T-cell (primary cell): Measurements from ENCODE around the gene MANBA. TPM values are rescaled to one million over a fixed set of nuclear protein-coding genes. Genes with fewer than 3 reads are reported as not detected.
A peak's percentile ranks its signal among the peaks of the same experiment; 100 is the strongest.

ENCODE experiments used
- ATAC-seq, 4 experiments: fragments of 200-7000 bp in 3 of 4; fragments of 150-1000 bp in 1 of 4; cut with Tn5 transposase; replicated peaks in 1 of 4; 1 replicate in 3 of 4; 2 replicates in 1 of 4; pipeline ENCODE4 v1.10.0; 2021; ENCODE audit warnings: moderate library complexity in 3 of 4, mild to moderate bottlenecking in 2 of 4, moderate number of reproducible peaks in 1 of 4
- CTCF ChIA-PET, 2 donors: fragments of 300-600 bp; sonication (Branson Sonifier 250); formaldehyde crosslinking; loops; one replicate each; lab custom pipeline; 2022; ENCODE audit warnings: antibody characterized with exemption in 2 of 2; lab: Charles Lee
- POLR2A ChIA-PET, 2 donors: fragments of 300-600 bp; sonication (Branson Sonifier 250); formaldehyde crosslinking; loops; one replicate each; lab custom pipeline; 2022; ENCODE audit warnings: antibody characterized with exemption in 2 of 2; lab: Charles Lee
- DNase-seq, 35 experiments: peaks; one replicate each; pipeline versions ENCODE4 v3.0.0 to v3.0.0-alpha.2; 2013 to 2023
- H3K27ac ChIP-seq: one replicate; pipeline ENCODE4 v1.5.1; 2013; ENCODE audit warnings: low read length
- H3K27me3 ChIP-seq, 2 experiments: replicated peaks in 1 of 2; 1 replicate in 1 of 2; 2 replicates in 1 of 2; pipeline versions ENCODE4 v1.6.1 to v1.7.0; 2013; ENCODE audit warnings: low read length in 1 of 2, mixed read lengths in 1 of 2; ENCODE audit not compliant: control insufficient read depth in 2 of 2, insufficient read depth in 2 of 2; ENCODE audit errors: extremely low read depth in 1 of 2
- H3K36me3 ChIP-seq, 2 donors: 1 replicate in 1 of 2; 2 replicates in 1 of 2; pipeline versions ENCODE4 v1.6.1 to v1.7.0; 2013; ENCODE audit warnings: low read length in 1 of 2; ENCODE audit not compliant: control insufficient read depth in 2 of 2, insufficient read depth in 1 of 2; ENCODE audit errors: extremely low read depth in 1 of 2
- H3K4me1 ChIP-seq, 2 experiments: 1 replicate in 1 of 2; 2 replicates in 1 of 2; pipeline versions ENCODE4 v1.6.1 to v1.7.0; 2013; ENCODE audit warnings: low read length in 2 of 2, mixed read lengths in 1 of 2; ENCODE audit not compliant: insufficient read depth in 2 of 2, control insufficient read depth in 1 of 2; ENCODE audit errors: extremely low read depth in 1 of 2
- H3K4me3 ChIP-seq, 2 donors: 1 replicate in 1 of 2; 2 replicates in 1 of 2; pipeline versions ENCODE4 v1.5.1 to v1.7.0; 2013; ENCODE audit warnings: mild to moderate bottlenecking in 2 of 2, low read length in 1 of 2, moderate library complexity in 1 of 2; ENCODE audit not compliant: control insufficient read depth in 1 of 2; ENCODE audit errors: extremely low read depth in 1 of 2
- H3K9me3 ChIP-seq: 2 replicates; pipeline ENCODE4 v1.7.0; 2013
- H3K27ac Mint-ChIP-seq, 2 donors: one replicate each; pipeline ENCODE4 v1.8.0; 2020 to 2021; ENCODE audit warnings: mild to moderate bottlenecking in 2 of 2, mixed read lengths in 2 of 2
- H3K27me3 Mint-ChIP-seq, 2 donors: one replicate each; pipeline ENCODE4 v1.8.0; 2021 to 2022; ENCODE audit warnings: mixed read lengths in 2 of 2
- H3K36me3 Mint-ChIP-seq: one replicate; pipeline ENCODE4 v1.8.0; 2021; ENCODE audit warnings: mixed read lengths
- H3K4me1 Mint-ChIP-seq, 3 donors: one replicate each; pipeline ENCODE4 v1.8.0; 2020 to 2022; ENCODE audit warnings: mixed read lengths in 3 of 3, mild to moderate bottlenecking in 1 of 3
- H3K4me3 Mint-ChIP-seq, 3 donors: one replicate each; pipeline ENCODE4 v1.8.0; 2020 to 2022; ENCODE audit warnings: mild to moderate bottlenecking in 3 of 3, mixed read lengths in 3 of 3, moderate library complexity in 3 of 3
- H3K9me3 Mint-ChIP-seq, 3 donors: one replicate each; pipeline ENCODE4 v1.8.0; 2020 to 2022; ENCODE audit warnings: mixed read lengths in 3 of 3
- WGBS: methylation state at CpG from one replicate; pipeline ENCODE4 v1.1.5; 2013; ENCODE audit warnings: missing lambda C conversion rate; ENCODE audit not compliant: insufficient coverage; 5-methylcytosine and 5-hydroxymethylcytosine counted together
- total RNA-seq, 35 experiments: library from RNA in 6 of 35; stranded (reverse) in 6 of 35; fragments of 120-200 nt in 1 of 35; gene quantifications; one replicate each; pipeline versions ENCODE4 v1.2.1 to v1.2.4 and lab custom pipeline; 2013 to 2026

The MANBA gene
- total RNA-seq, 5 donors from 2014 or later (not counting 1 experiment from before 2014, with no cell fraction given): 20.8 to 27.8 (median 24.2) TPM

- Mint-ChIP-seq H3K4me1 (peaks cover 75 to 82% (median 76%) of the 10 kb centered on the region in 3 donors), H3K9me3 (peaks cover 0 to 3% (median 2%) of the 10 kb centered on the region in 3 donors), H3K27ac (peak overlapping the region; percentile 91 to 94), H3K4me3 (peak overlapping the region in 2 of 3 donors; percentile 25 to 50), H3K27me3 (no peaks in the 10 kb centered on the region), H3K36me3 (peaks cover 69% of the 10 kb centered on the region)
- ChIA-PET CTCF (interaction anchor here (0.6 to 1.1 kb wide), 4 partner anchors 37 to 138 kb away, joined by 3 read pairs; no protein-coding TSS in a partner anchor), POLR2A (interaction anchor here (0.5 to 0.8 kb wide), 3 partner anchors 24 to 294 kb away, joined by 3 read pairs; no protein-coding TSS in a partner anchor)
- WGBS: 0% methylated on average over 2 of the region's 4 CpGs
- no peaks in the 10 kb centered on the region for H3K9me3 ChIP-seq
- H3K4me1 ChIP-seq: peaks cover 28 to 38% of the 10 kb centered on the region in 2 experiments
- no peaks in the 10 kb centered on the region for H3K27me3 ChIP-seq
- H3K4me3 ChIP-seq: peak overlapping the region in 1 of 2 donors; percentile 12
- ATAC-seq: peak; percentile 66 to 91 (median 86)
- peaks cover 3 to 35% of the 10 kb centered on the region in 2 donors for H3K36me3 ChIP-seq
- DNase-seq: peak in 20 of 35 experiments; percentile 5 to 52 (median 19)
- peak overlapping the region; percentile 51 for H3K27ac ChIP-seq
Measured at GRCh38 chr4:102586644-102587021, 174.1 kb downstream of the MANBA start.

- ATAC-seq: peak; percentile 25 to 46 (median 36)
- Histone ChIP-seq H3K36me3 (peaks cover 3 to 38% of the 10 kb centered on the region in 2 donors), H3K4me3 (no peak overlapping the region), H3K4me1 (peaks cover 28 to 38% of the 10 kb centered on the region in 2 experiments), H3K27ac (peak overlapping the region; percentile 51), H3K27me3 (no peaks in the 10 kb centered on the region), H3K9me3 (no peaks in the 10 kb centered on the region)
- Mint-ChIP-seq H3K27ac (peak overlapping the region; percentile 91 to 94), H3K27me3 (no peaks in the 10 kb centered on the region), H3K36me3 (peaks cover 69% of the 10 kb centered on the region), H3K9me3 (peaks cover 0 to 3% (median 0%) of the 10 kb centered on the region in 3 donors), H3K4me3 (peak overlapping the region; percentile 7 to 50 (median 25)), H3K4me1 (peaks cover 72 to 80% (median 77%) of the 10 kb centered on the region in 3 donors)
- no peak for DNase-seq
- CTCF ChIA-PET: interaction anchor here (0.6 to 1.1 kb wide), 5 partner anchors 36 to 138 kb away, joined by 3 read pairs; no protein-coding TSS in a partner anchor
- WGBS: 79% methylated on average over 3 of the region's 4 CpGs
- POLR2A ChIA-PET: interaction anchor here (0.5 to 1.0 kb wide), 5 partner anchors 10 to 295 kb away, joined by 3 read pairs; no protein-coding TSS in a partner anchor
Measured at GRCh38 chr4:102586002-102586643, 174.6 kb downstream of the MANBA start.

GRCh38 chr4:102585329-102585728 is 175.4 kb downstream of the MANBA start:
- Mint-ChIP-seq H3K9me3 (no peaks in the 10 kb centered on the region), H3K4me3 (peak overlapping the region in 1 of 3 donors; percentile 50), H3K4me1 (peaks cover 69 to 75% (median 72%) of the 10 kb centered on the region in 3 donors), H3K36me3 (peaks cover 64% of the 10 kb centered on the region), H3K27ac (peak overlapping the region; percentile 91 to 94), H3K27me3 (no peaks in the 10 kb centered on the region)
- H3K4me3 ChIP-seq: no peak overlapping the region
- ChIA-PET POLR2A (interaction anchor here (0.5 to 1.0 kb wide), 7 partner anchors 8 to 161 kb away, joined by 3 to 4 read pairs (median 3); no protein-coding TSS in a partner anchor), CTCF (interaction anchor here in 1 of 2 donors (0.7 to 0.8 kb wide), 2 partner anchors 35 to 137 kb away, joined by 3 read pairs; no protein-coding TSS in a partner anchor)
- no peak for ATAC-seq
- H3K36me3 ChIP-seq: peaks cover 0 to 38% of the 10 kb centered on the region in 2 donors
- H3K9me3 ChIP-seq: no peaks in the 10 kb centered on the region
- H3K27me3 ChIP-seq: no peaks in the 10 kb centered on the region
- no peak for DNase-seq
- H3K4me1 ChIP-seq: peaks cover 28 to 38% of the 10 kb centered on the region in 2 experiments
- H3K27ac ChIP-seq: peak overlapping the region; percentile 51
- WGBS: no CpG with 5 or more reads among the region's 2 CpGs

- Histone ChIP-seq H3K27ac (no peak overlapping the region), H3K36me3 (peaks cover 0 to 47% of the 10 kb centered on the region in 2 donors), H3K4me3 (no peak overlapping the region), H3K27me3 (no peaks in the 10 kb centered on the region), H3K9me3 (no peaks in the 10 kb centered on the region), H3K4me1 (peaks cover 28 to 39% of the 10 kb centered on the region in 2 experiments)
- Mint-ChIP-seq H3K9me3 (no peaks in the 10 kb centered on the region), H3K36me3 (peaks cover 62% of the 10 kb centered on the region), H3K27ac (peak overlapping the region; percentile 19 to 84), H3K4me1 (peaks cover 68 to 74% (median 72%) of the 10 kb centered on the region in 3 donors), H3K27me3 (no peaks in the 10 kb centered on the region), H3K4me3 (no peak overlapping the region)
- CTCF ChIA-PET: interaction anchor here (0.8 to 1.1 kb wide), 2 partner anchors 37 to 153 kb away, joined by 4 to 5 read pairs; no protein-coding TSS in a partner anchor
- ATAC-seq (no peak), DNase-seq (no peak)
- no CpG with 5 or more reads among the region's 1 CpG for WGBS
- POLR2A ChIA-PET: interaction anchor here in 1 of 2 donors (0.7 kb wide), 1 partner anchor 20 kb away, joined by 4 read pairs; no protein-coding TSS in a partner anchor
Measured at GRCh38 chr4:102584091-102584490, 176.7 kb downstream of the MANBA start.

Other genes starting within 250 kb of the MANBA start
- 100 to 1,000 TPM; 274 to 487 (median 289) TPM for gene UBE2D3, start 66.6 kb upstream of the MANBA start, total RNA-seq
- 10 to 100 TPM; 12.2 to 14.2 (median 13.1) TPM for gene CISD2, start 108.0 kb upstream of the MANBA start, total RNA-seq